Duodenal mucosa (tissue), 2 donors: ENCODE data around the gene PIK3CB.
"Not testable (repeated sequence)": the region's sequence is repeated elsewhere in the genome, so short reads cannot be mapped to it uniquely, and the experiment has no call there.

Source experiments
- H3K27ac ChIP-seq: one replicate; pipeline ENCODE4 v1.7.0; 2013; ENCODE audit warnings: low read depth, low read length
- H3K27me3 ChIP-seq, 2 donors: one replicate each; pipeline ENCODE4 v1.7.0; 2013; ENCODE audit warnings: low read length in 2 of 2, control low read depth in 1 of 2; ENCODE audit not compliant: insufficient read depth in 2 of 2, control insufficient read depth in 1 of 2
- H3K36me3 ChIP-seq, 2 donors: one replicate each; pipeline ENCODE4 v1.7.0; 2013; ENCODE audit warnings: low read length in 2 of 2, control low read depth in 1 of 2; ENCODE audit not compliant: insufficient read depth in 2 of 2, control insufficient read depth in 1 of 2
- H3K4me1 ChIP-seq, 2 donors: one replicate each; pipeline ENCODE4 v1.7.0; 2013; ENCODE audit warnings: low read length in 2 of 2, control low read depth in 1 of 2; ENCODE audit not compliant: insufficient read depth in 2 of 2, control insufficient read depth in 1 of 2
- H3K4me3 ChIP-seq, 2 donors: one replicate each; pipeline ENCODE4 v1.7.0; 2013; ENCODE audit warnings: low read length in 2 of 2, low read depth in 1 of 2
- H3K9ac ChIP-seq, 2 donors: one replicate each; pipeline ENCODE4 v1.7.0; 2013; ENCODE audit warnings: low read length in 2 of 2, low read depth in 1 of 2
- H3K9me3 ChIP-seq, 2 donors: one replicate each; pipeline ENCODE4 v1.7.0; 2013; ENCODE audit warnings: low read length in 2 of 2, control low read depth in 1 of 2; ENCODE audit not compliant: control insufficient read depth in 1 of 2

Gene PIK3CB

DNA sequence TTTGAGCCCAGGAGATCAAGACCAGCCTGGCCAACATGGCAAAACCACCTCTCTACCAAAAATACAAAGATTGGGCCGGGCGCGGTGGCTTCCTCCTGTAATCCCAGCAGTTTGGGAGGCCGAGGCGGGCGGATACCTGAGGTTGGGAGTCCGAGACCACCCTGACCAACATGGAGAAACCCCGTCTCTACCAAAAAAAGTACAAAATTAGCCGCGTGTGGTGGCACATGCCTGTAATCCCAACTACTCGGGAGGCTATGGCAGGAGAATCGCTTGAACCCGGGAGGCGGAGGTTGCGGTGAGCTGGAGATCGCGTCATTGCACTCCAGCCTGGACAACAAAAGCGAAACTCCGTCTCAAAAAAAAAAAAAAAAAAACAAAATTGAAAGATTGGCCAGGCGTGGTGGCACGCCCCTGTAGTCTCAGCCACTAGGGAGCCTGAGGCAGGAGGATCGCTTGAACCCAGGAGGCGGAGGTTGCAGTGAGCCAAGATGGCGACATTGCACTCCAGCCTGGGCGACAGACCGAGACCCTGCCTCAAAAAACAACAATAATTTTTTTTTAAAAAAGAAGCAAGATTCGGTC, 2.2 kb downstream of the PIK3CB start:
- not testable (repeated sequence) for H3K27ac ChIP-seq, H3K9ac ChIP-seq, H3K9me3 ChIP-seq, H3K27me3 ChIP-seq, H3K36me3 ChIP-seq, H3K4me3 ChIP-seq
- peaks cover 5 to 12% of the 10 kb centered on the region in 2 donors for H3K4me1 ChIP-seq

DNA sequence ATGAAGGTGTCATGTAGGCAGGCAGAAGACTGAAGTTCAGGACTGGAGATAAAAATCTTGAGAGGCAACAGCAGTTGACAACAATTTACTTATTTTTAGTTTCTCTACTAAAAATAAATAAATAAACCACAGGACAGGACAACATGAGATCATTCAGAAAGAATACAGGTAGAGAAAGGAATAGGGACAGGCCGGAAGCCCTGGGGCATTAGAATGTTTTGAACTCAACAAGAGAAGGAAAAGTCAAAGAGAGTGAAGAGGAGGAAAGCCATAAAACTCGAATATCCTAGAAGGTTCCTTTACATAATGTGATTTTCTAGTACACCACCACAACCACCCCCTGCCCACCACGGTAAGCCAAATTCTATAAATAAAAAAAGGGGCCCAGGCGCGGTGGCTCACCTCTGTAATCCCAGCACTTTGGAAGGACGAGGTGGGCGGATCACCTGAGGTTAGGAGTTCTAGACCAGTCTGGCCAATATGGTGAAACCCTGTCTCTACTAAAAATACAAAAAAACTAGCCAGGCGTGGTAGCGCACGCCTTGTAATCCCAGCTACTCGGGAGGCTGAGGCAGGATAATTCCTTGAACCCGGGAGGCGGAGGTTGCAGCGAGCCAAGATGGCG, 4.7 kb downstream of the PIK3CB start:
- H3K27me3 ChIP-seq: no peaks in the 10 kb centered on the region
- no peak overlapping the region for H3K4me3 ChIP-seq
- H3K9me3 ChIP-seq: no peaks in the 10 kb centered on the region
- H3K4me1 ChIP-seq: peaks cover 0 to 5% of the 10 kb centered on the region in 2 donors
- peaks cover 0 to 7% of the 10 kb centered on the region in 2 donors for H3K36me3 ChIP-seq
- no peak overlapping the region for H3K27ac ChIP-seq
- H3K9ac ChIP-seq: no peak overlapping the region

DNA sequence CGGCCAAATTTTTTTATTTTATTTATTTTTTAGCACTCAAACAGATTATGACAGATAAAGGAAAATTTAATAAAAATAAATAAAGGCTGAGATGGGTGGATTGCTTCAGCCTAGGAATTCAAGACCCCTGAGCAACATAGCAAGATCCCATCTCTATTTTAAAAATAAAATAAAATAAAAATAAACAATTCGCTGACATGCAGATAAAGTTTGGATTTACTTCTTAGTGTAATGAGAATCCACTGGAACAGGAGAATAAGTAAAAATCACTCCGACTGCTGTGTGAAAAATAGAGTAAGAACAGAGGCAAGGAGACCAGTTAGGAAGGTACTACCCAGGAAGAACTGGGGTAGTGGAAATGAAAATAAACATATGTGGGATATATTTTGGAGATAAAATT, 5.6 kb downstream of the PIK3CB start:
- H3K27ac ChIP-seq: no peak overlapping the region
- no peaks in the 10 kb centered on the region for H3K27me3 ChIP-seq
- no peaks in the 10 kb centered on the region for H3K9me3 ChIP-seq
- H3K36me3 ChIP-seq: peaks cover 0 to 7% of the 10 kb centered on the region in 2 donors
- H3K9ac ChIP-seq: no peak overlapping the region
- H3K4me1 ChIP-seq: peaks cover 0 to 3% of the 10 kb centered on the region in 2 donors
- H3K4me3 ChIP-seq: no peak overlapping the region

- Histone ChIP-seq H3K27me3 (no peaks in the 10 kb centered on the region), H3K27ac (no peak overlapping the region)
These were observed 7.5 kb downstream of the PIK3CB start for GRCh38 chr3:138827222-138827621.

GRCh38 chr3:138825336-138825735, 9.4 kb downstream of the PIK3CB start:
- H3K4me1 ChIP-seq: no peaks in the 10 kb centered on the region
- H3K27me3 ChIP-seq: no peaks in the 10 kb centered on the region
- no peak overlapping the region for H3K27ac ChIP-seq
- H3K9ac ChIP-seq: no peak overlapping the region
- no peaks in the 10 kb centered on the region for H3K9me3 ChIP-seq
- no peak overlapping the region for H3K4me3 ChIP-seq
- peaks cover 0 to 7% of the 10 kb centered on the region in 2 donors for H3K36me3 ChIP-seq

More at GRCh38 chr3:138827222-138827621, 7.5 kb downstream of the PIK3CB start:
- Histone ChIP-seq H3K4me1 (no peaks in the 10 kb centered on the region), H3K9ac (no peak overlapping the region), H3K9me3 (no peaks in the 10 kb centered on the region), H3K36me3 (peaks cover 0 to 7% of the 10 kb centered on the region in 2 donors), H3K4me3 (no peak overlapping the region)

DNA sequence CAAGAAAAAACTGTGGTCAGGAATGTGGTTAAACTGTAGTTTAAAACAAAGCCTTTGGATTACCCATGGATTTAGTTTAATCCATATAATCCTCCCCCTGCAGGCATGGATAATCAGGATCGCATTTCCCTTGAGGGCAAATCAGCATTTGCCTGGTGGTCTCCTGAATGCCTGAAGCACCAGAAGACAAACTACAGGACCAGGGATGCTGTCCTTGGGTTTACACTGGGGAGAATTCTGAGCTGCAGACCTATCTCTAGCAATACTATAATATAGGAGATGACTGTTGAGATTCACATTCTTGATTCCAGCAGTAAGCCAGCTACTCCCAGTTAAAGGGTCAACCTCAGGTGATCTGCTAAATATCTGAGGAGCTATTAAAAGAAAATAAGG, 10.6 kb downstream of the PIK3CB start:
- H3K9me3 ChIP-seq: no peaks in the 10 kb centered on the region
- H3K4me3 ChIP-seq: no peak overlapping the region
- peaks cover 0 to 7% of the 10 kb centered on the region in 2 donors for H3K36me3 ChIP-seq
- no peak overlapping the region for H3K9ac ChIP-seq
- H3K27ac ChIP-seq: no peak overlapping the region
- no peaks in the 10 kb centered on the region for H3K4me1 ChIP-seq
- no peaks in the 10 kb centered on the region for H3K27me3 ChIP-seq

DNA sequence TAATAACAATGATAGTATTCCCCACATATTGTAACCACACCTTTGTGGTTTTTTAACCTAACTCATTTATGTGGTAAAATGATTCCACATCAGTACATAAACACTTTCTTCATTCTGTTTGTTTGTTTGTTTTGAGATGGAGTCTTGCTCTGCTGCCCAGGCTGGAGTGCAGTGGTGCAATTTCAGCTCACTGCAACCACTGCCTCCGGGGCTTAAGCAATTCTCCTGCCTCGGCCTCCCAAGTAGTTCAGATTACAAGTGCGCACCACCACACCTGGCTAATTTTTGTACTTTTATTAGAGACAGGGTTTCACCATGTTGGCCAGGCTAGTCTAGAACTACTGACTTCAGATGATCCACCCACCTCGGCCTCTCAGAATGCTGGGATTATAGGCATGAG, 14.3 kb downstream of the PIK3CB start:
- not testable (repeated sequence) for H3K27me3 ChIP-seq, H3K4me1 ChIP-seq, H3K9me3 ChIP-seq, H3K9ac ChIP-seq, H3K4me3 ChIP-seq, H3K36me3 ChIP-seq, H3K27ac ChIP-seq

DNA sequence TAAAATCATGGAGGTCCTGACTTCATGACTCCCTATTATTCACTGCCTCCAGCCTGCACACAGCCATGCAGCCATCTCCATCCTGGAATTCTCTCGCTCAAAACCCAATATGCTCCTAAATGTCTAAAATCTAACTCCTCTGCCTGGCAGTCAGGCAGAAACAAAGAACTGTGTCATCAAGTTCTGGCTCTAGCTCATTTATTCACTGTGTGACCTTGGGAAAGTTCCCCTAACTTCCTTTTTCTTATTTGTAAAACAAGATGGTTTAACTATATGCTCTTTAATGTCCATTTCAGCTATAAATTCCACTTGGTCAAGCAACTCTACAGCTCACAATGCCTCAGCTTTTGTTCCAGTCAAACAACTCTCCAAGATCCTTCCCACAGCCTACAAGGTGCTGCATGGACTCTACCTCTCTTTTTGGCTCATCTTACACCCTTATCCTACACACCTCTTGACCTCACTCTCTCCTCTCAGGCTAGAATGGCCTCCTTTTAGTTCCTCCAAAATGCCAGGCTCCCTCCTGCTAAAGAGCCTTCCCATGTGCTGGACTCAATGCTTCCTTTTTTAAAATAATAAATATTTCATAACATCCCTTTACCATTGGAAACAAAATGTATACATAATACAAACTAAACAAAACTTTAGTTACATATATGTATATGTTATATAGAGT, 16.4 kb downstream of the PIK3CB start:
- H3K4me1 ChIP-seq: peaks cover 0 to 7% of the 10 kb centered on the region in 2 donors
- H3K27me3 ChIP-seq: no peaks in the 10 kb centered on the region
- H3K27ac ChIP-seq: no peak overlapping the region
- no peak overlapping the region for H3K9ac ChIP-seq
- H3K4me3 ChIP-seq: no peak overlapping the region
- H3K36me3 ChIP-seq: no peaks in the 10 kb centered on the region
- no peaks in the 10 kb centered on the region for H3K9me3 ChIP-seq

- peaks cover 0 to 7% of the 10 kb centered on the region in 2 donors for H3K4me1 ChIP-seq
- no peaks in the 10 kb centered on the region for H3K36me3 ChIP-seq
- no peak overlapping the region for H3K9ac ChIP-seq
- H3K27me3 ChIP-seq: no peaks in the 10 kb centered on the region
- H3K4me3 ChIP-seq: no peak overlapping the region
- no peaks in the 10 kb centered on the region for H3K9me3 ChIP-seq
- no peak overlapping the region for H3K27ac ChIP-seq
These were observed 17.0 kb downstream of the PIK3CB start for GRCh38 chr3:138817695-138818094.

GRCh38 chr3:138812806-138813205, 21.9 kb downstream of the PIK3CB start:
- Histone ChIP-seq H3K36me3 (no peaks in the 10 kb centered on the region), H3K9me3 (no peaks in the 10 kb centered on the region), H3K27me3 (no peaks in the 10 kb centered on the region), H3K9ac (no peak overlapping the region), H3K4me3 (no peak overlapping the region), H3K4me1 (peaks cover 0 to 4% of the 10 kb centered on the region in 2 donors), H3K27ac (no peak overlapping the region)
